ENCODE data around the gene RBBP6.
A peak's percentile ranks its signal among the peaks of the same experiment; 100 is the strongest.
"Not testable (repeated sequence)": the region's sequence is repeated elsewhere in the genome, so short reads cannot be mapped to it uniquely, and the experiment has no call there.

RBBP6 gene

GRCh38 chr16:24609417-24609739 is 70.0 kb downstream of the RBBP6 start:
- H3K36me3 ChIP-seq (ENCODE audit: control insufficient read depth, insufficient read depth, low read length), result no peaks in the 10 kb centered on the region
- no peak overlapping the region for H3K27ac ChIP-seq (ENCODE audit: low read depth, low read length)
- H3K9ac ChIP-seq (ENCODE audit: low read length), result no peak overlapping the region
- no peaks in the 10 kb centered on the region for H3K9me3 ChIP-seq (ENCODE audit: control insufficient read depth, insufficient read depth, low read depth, low read length)
- no peaks in the 10 kb centered on the region for H3K4me1 ChIP-seq (ENCODE audit: control insufficient read depth, insufficient read depth, low read length)
- peaks cover 37% of the 10 kb centered on the region for H3K27me3 ChIP-seq (ENCODE audit: control insufficient read depth, insufficient read depth, low read length)
- H3K4me3 ChIP-seq (ENCODE audit: low read depth, low read length), result peak overlapping the region; percentile 73

- H3K4me1 ChIP-seq (ENCODE audit: control insufficient read depth, insufficient read depth, low read length), result no peaks in the 10 kb centered on the region
- no peaks in the 10 kb centered on the region for H3K9me3 ChIP-seq (ENCODE audit: control insufficient read depth, insufficient read depth, low read depth, low read length)
- H3K36me3 ChIP-seq (ENCODE audit: control insufficient read depth, insufficient read depth, low read length), result no peaks in the 10 kb centered on the region
- peak overlapping the region; percentile 73 for H3K4me3 ChIP-seq (ENCODE audit: low read depth, low read length)
- H3K9ac ChIP-seq (ENCODE audit: low read length), result peak overlapping the region; percentile 29
- H3K27ac ChIP-seq (ENCODE audit: low read depth, low read length), result no peak overlapping the region
- peaks cover 37% of the 10 kb centered on the region for H3K27me3 ChIP-seq (ENCODE audit: control insufficient read depth, insufficient read depth, low read length)
Measured at GRCh38 chr16:24609740-24610415, 70.5 kb downstream of the RBBP6 start.

GRCh38 chr16:24610416-24610755 is 71.0 kb downstream of the RBBP6 start:
- H3K9me3 ChIP-seq (ENCODE audit: control insufficient read depth, insufficient read depth, low read depth, low read length), result no peaks in the 10 kb centered on the region
- H3K27me3 ChIP-seq (ENCODE audit: control insufficient read depth, insufficient read depth, low read length), result peaks cover 37% of the 10 kb centered on the region
- H3K27ac ChIP-seq (ENCODE audit: low read depth, low read length), result no peak overlapping the region
- no peaks in the 10 kb centered on the region for H3K4me1 ChIP-seq (ENCODE audit: control insufficient read depth, insufficient read depth, low read length)
- no peaks in the 10 kb centered on the region for H3K36me3 ChIP-seq (ENCODE audit: control insufficient read depth, insufficient read depth, low read length)
- peak overlapping the region; percentile 73 for H3K4me3 ChIP-seq (ENCODE audit: low read depth, low read length)
- H3K9ac ChIP-seq (ENCODE audit: low read length), result peak overlapping the region; percentile 29

GRCh38 chr16:24611310-24611709 is 71.9 kb downstream of the RBBP6 start:
- no peak overlapping the region for H3K9ac ChIP-seq (ENCODE audit: low read length)
- H3K4me3 ChIP-seq (ENCODE audit: low read depth, low read length), result no peak overlapping the region
- H3K27ac ChIP-seq (ENCODE audit: low read depth, low read length), result no peak overlapping the region
- H3K36me3 ChIP-seq (ENCODE audit: control insufficient read depth, insufficient read depth, low read length), result no peaks in the 10 kb centered on the region
- H3K4me1 ChIP-seq (ENCODE audit: control insufficient read depth, insufficient read depth, low read length), result no peaks in the 10 kb centered on the region
- H3K27me3 ChIP-seq (ENCODE audit: control insufficient read depth, insufficient read depth, low read length), result peaks cover 37% of the 10 kb centered on the region
- no peaks in the 10 kb centered on the region for H3K9me3 ChIP-seq (ENCODE audit: control insufficient read depth, insufficient read depth, low read depth, low read length)

GRCh38 chr16:24612656-24613055 is 73.3 kb downstream of the RBBP6 start:
- Histone ChIP-seq H3K9ac (ENCODE audit: low read length) (no peak overlapping the region), H3K27me3 (ENCODE audit: control insufficient read depth, insufficient read depth, low read length) (peaks cover 37% of the 10 kb centered on the region), H3K4me1 (ENCODE audit: control insufficient read depth, insufficient read depth, low read length) (no peaks in the 10 kb centered on the region), H3K4me3 (ENCODE audit: low read depth, low read length) (no peak overlapping the region), H3K9me3 (ENCODE audit: control insufficient read depth, insufficient read depth, low read depth, low read length) (no peaks in the 10 kb centered on the region), H3K27ac (ENCODE audit: low read depth, low read length) (no peak overlapping the region), H3K36me3 (ENCODE audit: control insufficient read depth, insufficient read depth, low read length) (no peaks in the 10 kb centered on the region)

GRCh38 chr16:24613267-24613666 is 73.9 kb downstream of the RBBP6 start:
- not testable (repeated sequence) for H3K27ac ChIP-seq (ENCODE audit: low read depth, low read length); H3K9me3 ChIP-seq (ENCODE audit: control insufficient read depth, insufficient read depth, low read depth, low read length); H3K4me1 ChIP-seq (ENCODE audit: control insufficient read depth, insufficient read depth, low read length); H3K4me3 ChIP-seq (ENCODE audit: low read depth, low read length); H3K9ac ChIP-seq (ENCODE audit: low read length); H3K36me3 ChIP-seq (ENCODE audit: control insufficient read depth, insufficient read depth, low read length)
- H3K27me3 ChIP-seq (ENCODE audit: control insufficient read depth, insufficient read depth, low read length), result peaks cover 33% of the 10 kb centered on the region

GRCh38 chr16:24617502-24617901 is 78.1 kb downstream of the RBBP6 start:
- no peak overlapping the region for H3K4me3 ChIP-seq (ENCODE audit: low read depth, low read length)
- H3K27me3 ChIP-seq (ENCODE audit: control insufficient read depth, insufficient read depth, low read length), result no peaks in the 10 kb centered on the region
- no peaks in the 10 kb centered on the region for H3K36me3 ChIP-seq (ENCODE audit: control insufficient read depth, insufficient read depth, low read length)
- no peak overlapping the region for H3K27ac ChIP-seq (ENCODE audit: low read depth, low read length)
- H3K4me1 ChIP-seq (ENCODE audit: control insufficient read depth, insufficient read depth, low read length), result no peaks in the 10 kb centered on the region
- no peak overlapping the region for H3K9ac ChIP-seq (ENCODE audit: low read length)
- H3K9me3 ChIP-seq (ENCODE audit: control insufficient read depth, insufficient read depth, low read depth, low read length), result no peaks in the 10 kb centered on the region
